GM13977 (cell line): ENCODE results near the gene WFDC1.

Experiments used
- DNase-seq: peaks from one replicate; pipeline ENCODE4 v3.0.0; 2012; ENCODE audit warnings: low spot score
- in situ Hi-C: fragments of 300-500 bp; cut with MboI; formaldehyde crosslinking; loops from one replicate; pipeline ENCODE4 v1.12.0; 2022; ENCODE audit warnings: low sequenced_read_pairs, low pct_unique_long_range_greater_than_20kb, mixed read lengths, inconsistent platforms; ENCODE audit not compliant: unreplicated experiment
- TF ChIP-seq, protein P1 (sequence below): IDR thresholded peaks from 2 replicates; pipeline ENCODE4 v1.5.1; 2012; ENCODE audit warnings: mild to moderate bottlenecking, control low read depth; ENCODE audit not compliant: insufficient read depth; ENCODE audit errors: extremely low read depth, missing control alignments

The WFDC1 gene

DNA sequence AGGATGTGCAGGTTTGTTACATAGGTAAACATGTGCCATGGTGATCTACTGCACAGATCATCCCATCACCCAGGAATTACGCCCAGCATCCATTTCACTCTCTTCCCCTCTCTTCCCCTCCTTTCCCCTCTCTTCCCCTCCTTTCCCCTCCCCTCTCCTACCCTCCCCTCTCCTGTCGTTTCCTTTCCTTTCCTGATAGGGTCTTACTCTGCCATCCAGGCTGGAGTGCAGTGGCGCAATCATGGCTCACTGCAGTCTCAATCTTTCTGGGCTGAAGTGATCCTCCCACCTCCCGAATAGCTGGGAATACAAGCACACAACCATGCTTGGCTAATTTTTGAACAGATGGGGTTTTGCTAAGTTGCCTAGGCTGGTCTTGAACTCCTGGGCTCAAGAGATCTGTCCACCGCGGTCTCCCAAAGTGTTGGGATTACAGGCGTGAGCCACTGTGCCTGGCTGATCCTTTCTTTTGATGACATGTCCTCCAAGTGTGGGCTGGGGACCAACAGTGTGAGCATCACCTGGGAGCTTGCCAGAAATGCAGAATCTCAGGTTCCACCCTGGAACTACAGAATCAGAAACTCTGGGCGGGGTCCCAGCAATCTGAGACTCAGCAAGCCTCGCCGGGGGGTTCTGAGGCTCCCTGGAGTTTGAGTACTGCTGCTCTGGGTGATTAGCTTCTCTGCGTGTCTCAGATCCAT is 84.5 kb downstream of the WFDC1 start:
- TF ChIP-seq, protein P1, sequence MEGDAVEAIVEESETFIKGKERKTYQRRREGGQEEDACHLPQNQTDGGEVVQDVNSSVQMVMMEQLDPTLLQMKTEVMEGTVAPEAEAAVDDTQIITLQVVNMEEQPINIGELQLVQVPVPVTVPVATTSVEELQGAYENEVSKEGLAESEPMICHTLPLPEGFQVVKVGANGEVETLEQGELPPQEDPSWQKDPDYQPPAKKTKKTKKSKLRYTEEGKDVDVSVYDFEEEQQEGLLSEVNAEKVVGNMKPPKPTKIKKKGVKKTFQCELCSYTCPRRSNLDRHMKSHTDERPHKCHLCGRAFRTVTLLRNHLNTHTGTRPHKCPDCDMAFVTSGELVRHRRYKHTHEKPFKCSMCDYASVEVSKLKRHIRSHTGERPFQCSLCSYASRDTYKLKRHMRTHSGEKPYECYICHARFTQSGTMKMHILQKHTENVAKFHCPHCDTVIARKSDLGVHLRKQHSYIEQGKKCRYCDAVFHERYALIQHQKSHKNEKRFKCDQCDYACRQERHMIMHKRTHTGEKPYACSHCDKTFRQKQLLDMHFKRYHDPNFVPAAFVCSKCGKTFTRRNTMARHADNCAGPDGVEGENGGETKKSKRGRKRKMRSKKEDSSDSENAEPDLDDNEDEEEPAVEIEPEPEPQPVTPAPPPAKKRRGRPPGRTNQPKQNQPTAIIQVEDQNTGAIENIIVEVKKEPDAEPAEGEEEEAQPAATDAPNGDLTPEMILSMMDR = no peak
- in situ Hi-C loops = no loop called here
- DNase-seq = no peak
